A549 (cell line): Measurements from ENCODE around the gene CHTF8. TPM values are rescaled to one million over a fixed set of nuclear protein-coding genes. Genes with fewer than 3 reads are reported as not detected.
A peak's percentile ranks its signal among the peaks of the same experiment; 100 is the strongest.
"Not testable (repeated sequence)": the region's sequence is repeated elsewhere in the genome, so short reads cannot be mapped to it uniquely, and the experiment has no call there.

ENCODE experiments used
- ATAC-seq, 2 experiments: fragments of 200-7000 bp in 1 of 2; fragments of >200 bp in 1 of 2; cut with Nextera tagmentation in 1 of 2; cut with Tn5 transposase in 1 of 2; 3 replicates each; pipeline versions ENCODE4 v1.8.0 to v1.9.1; 2018 to 2020; ENCODE audit warnings: mild to moderate bottlenecking in 1 of 2, moderate library complexity in 1 of 2
- CTCF ChIA-PET: fragments of 300-600 bp; sonication (Branson Sonifier 250); formaldehyde crosslinking; extraction: SDS; loops from one replicate; lab custom pipeline; 2021; ENCODE audit warnings: antibody characterized with exemption, inconsistent platforms; lab: Yijun Ruan, JAX
- POLR2A ChIA-PET: fragments of 350-600 bp; formaldehyde crosslinking; extraction: SDS; loops from one replicate; lab custom pipeline; 2021; ENCODE audit warnings: antibody characterized with exemption, inconsistent platforms; lab: Yijun Ruan, JAX
- DNase-seq, 2 experiments: peaks; one replicate each; pipeline versions ENCODE4 v3.0.0 to v3.0.0-alpha.2; 2011 to 2016; ENCODE audit warnings: low read depth in 1 of 2, low spot score in 1 of 2
- FAIRE-seq: peaks from 2 replicates; lab custom pipeline; 2011; peaks lifted over from hg19 to GRCh38; lab: Jason Lieb, UNC
- H3K27ac ChIP-seq, 2 experiments: fragments of >200 bp; sonication (Bioruptor Twin); formaldehyde crosslinking; 3 replicates each; pipeline ENCODE4 v1.5.1; 2016 to 2017
- H3K4me1 ChIP-seq: fragments of >200 bp; sonication (Bioruptor Twin); formaldehyde crosslinking; 3 replicates; pipeline ENCODE4 v1.6.1; 2016
- H3K4me2 ChIP-seq: fragments of >200 bp; sonication (Bioruptor Twin); formaldehyde crosslinking; 3 replicates; pipeline ENCODE4 v1.6.1; 2016
- H3K4me3 ChIP-seq: fragments of >200 bp; sonication (Bioruptor Twin); formaldehyde crosslinking; 3 replicates; pipeline ENCODE4 v1.5.1; 2016
- H3K9me3 ChIP-seq: fragments of >200 bp; sonication (Bioruptor Twin); formaldehyde crosslinking; 3 replicates; pipeline ENCODE4 v1.6.1; 2016
- EHF ChIP-seq: fragments of 250-450 bp; sonication (Bioruptor Pico); IDR thresholded peaks from 2 replicates; pipeline ENCODE4 v1.5.0; 2020; ENCODE audit warnings: mild to moderate bottlenecking
- EHMT2 ChIP-seq: fragments of 200-600 bp; sonication (generic); IDR thresholded peaks from 2 replicates; pipeline ENCODE4 v1.6.1; 2016; ENCODE audit warnings: antibody characterized with exemption, low read depth, mild to moderate bottlenecking, moderate library complexity
- HOXA7 ChIP-seq: fragments of 250-450 bp; sonication (Bioruptor Pico); IDR thresholded peaks from 2 replicates; pipeline ENCODE4 v1.5.0; 2020; ENCODE audit warnings: mild to moderate bottlenecking, moderate library complexity
- HOXB13 ChIP-seq: fragments of 250-450 bp; sonication (Bioruptor Pico); IDR thresholded peaks from 2 replicates; pipeline ENCODE4 v1.5.0; 2020; ENCODE audit warnings: low read depth, mild to moderate bottlenecking, moderate library complexity
- JUN ChIP-seq, 2 experiments: fragments of >200 bp; sonication (Bioruptor Twin); formaldehyde crosslinking; IDR thresholded peaks; 2 replicates in 1 of 2; 3 replicates in 1 of 2; pipeline ENCODE4 v1.6.1; 2016 to 2017
- KDM1A ChIP-seq: fragments of 200-600 bp; sonication (generic); IDR thresholded peaks from 2 replicates; pipeline ENCODE4 v1.6.1; 2016; ENCODE audit warnings: low read depth, mild to moderate bottlenecking
- MAFK ChIP-seq: fragments of 450-650 bp; IDR thresholded peaks from 2 replicates; pipeline ENCODE4 v1.6.1; 2014; ENCODE audit not compliant: partially characterized antibody
- NPAS2 ChIP-seq: fragments of 250-450 bp; sonication (Bioruptor Pico); IDR thresholded peaks from 2 replicates; pipeline ENCODE4 v1.8.0; 2022; ENCODE audit warnings: mild to moderate bottlenecking, moderate library complexity, borderline replicate concordance
- RAD21 ChIP-seq, 2 experiments: fragments of >200 bp in 1 of 2; sonication (Bioruptor Twin) in 1 of 2; formaldehyde crosslinking in 1 of 2; IDR thresholded peaks in 1 of 2; conservative IDR thresholded peaks in 1 of 2; 2 replicates in 1 of 2; 3 replicates in 1 of 2; pipeline ENCODE4 v1.6.1; 2012 to 2018; ENCODE audit warnings: inconsistent platforms in 1 of 2
- SMC3 ChIP-seq: fragments of >200 bp; sonication (Bioruptor Twin); formaldehyde crosslinking; IDR thresholded peaks from 3 replicates; pipeline ENCODE4 v1.6.1; 2018; ENCODE audit warnings: inconsistent platforms
- ZNF302 ChIP-seq: fragments of 250-450 bp; sonication (Bioruptor Pico); IDR thresholded peaks from 2 replicates; pipeline ENCODE4 v1.9.0; 2021; ENCODE audit warnings: inconsistent platforms, mild to moderate bottlenecking, moderate library complexity
- WGBS: methylation state at CpG from one replicate; pipeline ENCODE4 v1.1.6; 2017; ENCODE audit errors: missing lambda C conversion rate; 5-methylcytosine and 5-hydroxymethylcytosine counted together
- polyA plus RNA-seq, 4 experiments: library from polyadenylated mRNA; depleted of rRNA in 3 of 4; stranded (reverse); fragments of >200 nt; fragmentation: RNase III in 1 of 4; extraction: RNeasy Plus Mini Kit Qiagen cat#74134 plus additional on column Dnase treatment in 1 of 4; gene quantifications; 2 replicates in 3 of 4; 3 replicates in 1 of 4; pipeline ENCODE4 v1.2.3, GENCODE V29; 2011 to 2017
- TF ChIP-seq, protein P1 (sequence below): fragments of 150-350 bp; IDR thresholded peaks from 2 replicates; pipeline ENCODE4 v1.6.1; 2014; ENCODE audit warnings: low read depth, mild to moderate bottlenecking, low read length
- TF ChIP-seq, protein P2 (sequence below): fragments of >200 bp; sonication (Bioruptor Twin); formaldehyde crosslinking; IDR thresholded peaks from 3 replicates; pipeline ENCODE4 v1.5.1; 2016

CHTF8 gene
- polyA plus RNA-seq, 2 of the 4 experiments (the other 2 are of a cell fraction): 78.7 to 81.6 TPM

DNA sequence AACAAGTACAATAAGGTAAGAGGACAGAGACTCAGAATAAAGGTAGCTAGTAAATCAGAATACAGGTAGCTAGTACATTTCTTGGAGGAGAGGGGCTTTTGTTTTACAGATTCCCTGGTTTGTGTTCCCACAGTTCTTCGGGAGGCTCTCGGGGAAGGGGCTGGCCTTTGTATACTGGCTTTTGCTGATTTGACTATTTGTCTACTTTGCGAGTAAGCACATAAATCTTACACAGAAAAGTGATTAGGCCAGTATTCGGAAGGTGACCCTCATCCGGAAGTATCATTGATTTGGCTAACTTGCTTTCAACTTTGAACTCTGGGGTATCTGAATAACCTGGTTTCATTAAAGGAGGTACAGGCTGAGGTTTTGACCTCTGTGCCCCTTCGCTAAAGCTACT is 33.2 kb upstream of the CHTF8 start:
- no peak overlapping the region for H3K4me2 ChIP-seq
- FAIRE-seq (no peak), DNase-seq (no peak), ATAC-seq (no peak)
- 91% methylated on average over 6 of the region's 6 CpGs for WGBS
- CTCF ChIA-PET: interaction anchor here (1.0 to 1.7 kb wide), 4 partner anchors 11 to 122 kb away, joined by 4 to 5 read pairs (median 5); no protein-coding TSS in a partner anchor
- no peaks in the 10 kb centered on the region for H3K9me3 ChIP-seq
- no peak overlapping the region for H3K27ac ChIP-seq
- peak; percentile 36 for TF ChIP-seq MAFK
- TF ChIP-seq JUN (IDR thresholded peaks at IDR 0.05): no peak
- no peaks in the 10 kb centered on the region for H3K4me1 ChIP-seq
- no peak overlapping the region for H3K4me3 ChIP-seq
- POLR2A ChIA-PET: no interaction called here

DNA sequence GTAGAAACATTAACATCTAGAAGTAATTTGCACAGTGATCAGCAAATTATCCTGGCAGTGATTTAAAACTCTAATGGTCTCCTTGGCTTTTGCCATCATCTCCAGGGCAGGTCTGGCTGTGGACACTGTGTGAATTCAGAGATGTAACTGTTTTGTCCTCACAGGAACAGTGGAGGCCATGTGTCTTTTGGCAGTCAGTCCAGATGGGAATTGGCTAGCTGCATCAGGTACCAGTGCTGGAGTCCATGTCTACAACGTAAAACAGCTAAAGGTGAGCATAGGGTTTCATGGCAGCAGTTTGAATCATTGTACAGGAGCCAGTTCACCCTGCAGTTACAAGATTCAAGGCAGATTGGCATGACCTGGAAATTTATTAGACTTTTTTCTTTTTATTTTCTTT is 27.8 kb upstream of the CHTF8 start:
- Histone ChIP-seq H3K27ac (no peak overlapping the region), H3K4me3 (no peak overlapping the region), H3K4me1 (no peaks in the 10 kb centered on the region), H3K4me2 (no peak overlapping the region), H3K9me3 (no peaks in the 10 kb centered on the region)
- ChIA-PET CTCF (interaction anchor here (1.0 to 2.6 kb wide), 5 partner anchors 10 to 257 kb away, joined by 3 to 14 read pairs (median 3); no protein-coding TSS in a partner anchor), POLR2A (no interaction called here)
- 92% methylated on average over 1 of the region's 1 CpG for WGBS
- TF ChIP-seq, protein P1, sequence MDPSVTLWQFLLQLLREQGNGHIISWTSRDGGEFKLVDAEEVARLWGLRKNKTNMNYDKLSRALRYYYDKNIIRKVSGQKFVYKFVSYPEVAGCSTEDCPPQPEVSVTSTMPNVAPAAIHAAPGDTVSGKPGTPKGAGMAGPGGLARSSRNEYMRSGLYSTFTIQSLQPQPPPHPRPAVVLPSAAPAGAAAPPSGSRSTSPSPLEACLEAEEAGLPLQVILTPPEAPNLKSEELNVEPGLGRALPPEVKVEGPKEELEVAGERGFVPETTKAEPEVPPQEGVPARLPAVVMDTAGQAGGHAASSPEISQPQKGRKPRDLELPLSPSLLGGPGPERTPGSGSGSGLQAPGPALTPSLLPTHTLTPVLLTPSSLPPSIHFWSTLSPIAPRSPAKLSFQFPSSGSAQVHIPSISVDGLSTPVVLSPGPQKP: no peak
- TF ChIP-seq HOXB13: no peak
- TF ChIP-seq NPAS2 (CRISPR knock-in tag): no peak
- FAIRE-seq (no peak), DNase-seq (no peak), ATAC-seq (no peak)

DNA sequence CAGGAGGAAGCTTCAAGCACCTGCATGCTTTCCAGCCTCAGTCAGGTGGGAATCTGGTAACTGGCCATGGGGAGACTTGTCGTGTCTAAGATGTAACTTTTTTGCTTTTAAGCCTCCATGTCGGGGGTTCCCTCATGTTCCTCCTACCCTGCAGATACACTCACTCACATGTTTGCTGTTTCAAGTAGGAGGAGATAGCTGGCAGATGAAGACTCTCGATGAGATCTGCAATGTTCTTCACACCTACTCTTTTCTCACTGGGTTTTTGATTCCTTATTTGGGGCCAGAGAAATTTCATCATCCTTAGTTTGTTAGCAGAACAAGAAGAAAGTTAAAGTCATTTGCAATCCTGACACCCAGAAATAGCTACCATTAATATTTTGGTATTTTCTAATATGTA is 24.8 kb upstream of the CHTF8 start:
- TF ChIP-seq EHF (CRISPR knock-in tag) (no peak), EHMT2 (no peak)
- no peaks in the 10 kb centered on the region for H3K4me1 ChIP-seq
- DNase-seq (no peak), ATAC-seq (no peak), FAIRE-seq (no peak)
- H3K4me2 ChIP-seq: no peak overlapping the region
- no peak overlapping the region for H3K4me3 ChIP-seq
- H3K27ac ChIP-seq: no peak overlapping the region
- no peaks in the 10 kb centered on the region for H3K9me3 ChIP-seq
- ChIA-PET POLR2A (interaction anchor here (0.6 kb wide), 1 partner anchor 109 kb away, joined by 4 read pairs; no protein-coding TSS in a partner anchor), CTCF (interaction anchor here (0.6 to 2.0 kb wide), 8 partner anchors 10 to 255 kb away, joined by 3 to 8 read pairs (median 4); no protein-coding TSS in a partner anchor)
- 89% methylated on average over 3 of the region's 3 CpGs for WGBS

DNA sequence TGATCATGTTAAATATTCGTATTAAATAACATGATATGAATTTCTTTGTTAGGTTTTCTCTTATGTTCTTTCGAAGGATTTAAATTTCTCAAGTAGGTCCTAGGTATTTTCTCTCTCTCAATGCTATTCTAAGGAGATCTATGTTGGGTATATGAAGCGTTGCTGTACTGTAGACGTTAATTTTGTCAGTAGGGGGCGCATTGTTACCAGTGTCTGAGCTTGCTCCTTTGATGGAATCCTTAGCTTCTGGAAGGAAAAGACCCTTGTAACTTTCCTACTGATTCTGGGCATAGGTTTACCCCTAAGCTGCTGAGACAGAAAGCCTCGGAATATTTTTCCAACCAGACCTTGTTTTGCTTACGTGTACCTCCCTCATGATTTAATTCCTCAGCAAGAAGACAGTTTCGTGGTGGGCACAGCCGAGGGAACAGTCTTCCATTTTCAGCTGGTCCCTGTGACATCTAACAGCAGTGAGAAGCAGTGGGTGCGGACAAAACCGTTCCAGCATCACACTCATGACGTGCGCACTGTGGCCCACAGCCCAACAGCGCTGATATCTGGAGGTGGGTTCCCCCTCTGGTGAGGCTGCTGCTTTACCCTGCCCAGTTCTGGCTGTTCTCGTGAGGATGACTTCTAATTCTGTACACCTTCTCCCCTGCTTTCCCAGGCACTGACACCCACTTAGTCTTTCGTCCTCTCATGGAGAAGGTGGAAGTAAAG is 17.9 kb upstream of the CHTF8 start:
- FAIRE-seq (peak; percentile 67), ATAC-seq (peak; percentile 89 to 97), DNase-seq (peak; percentile 76 to 77)
- Histone ChIP-seq H3K4me2 (no peak overlapping the region), H3K4me3 (no peak overlapping the region), H3K27ac (no peak overlapping the region), H3K9me3 (no peaks in the 10 kb centered on the region), H3K4me1 (no peaks in the 10 kb centered on the region)
- ChIA-PET POLR2A (interaction anchor here (0.5 to 1.3 kb wide), 4 partner anchors 67 to 180 kb away, joined by 3 to 5 read pairs (median 4); partner anchors contain the start of gene PDF), CTCF (interaction anchor here (0.6 to 7.5 kb wide), 53 partner anchors 8 to 787 kb away, joined by 3 to 133 read pairs (median 4); partner anchors contain the start of genes PDF and SNTB2)
- TF ChIP-seq ZNF302 (CRISPR knock-in tag) (no peak), RAD21 (conservative IDR thresholded peaks at IDR 0.05 in 1 of 2, IDR thresholded peaks at IDR 0.05 in 1 of 2) (peak; percentile 83 to 87), SMC3 (peak; percentile 60), HOXA7 (no peak), KDM1A (no peak)
- TF ChIP-seq, protein P2, sequence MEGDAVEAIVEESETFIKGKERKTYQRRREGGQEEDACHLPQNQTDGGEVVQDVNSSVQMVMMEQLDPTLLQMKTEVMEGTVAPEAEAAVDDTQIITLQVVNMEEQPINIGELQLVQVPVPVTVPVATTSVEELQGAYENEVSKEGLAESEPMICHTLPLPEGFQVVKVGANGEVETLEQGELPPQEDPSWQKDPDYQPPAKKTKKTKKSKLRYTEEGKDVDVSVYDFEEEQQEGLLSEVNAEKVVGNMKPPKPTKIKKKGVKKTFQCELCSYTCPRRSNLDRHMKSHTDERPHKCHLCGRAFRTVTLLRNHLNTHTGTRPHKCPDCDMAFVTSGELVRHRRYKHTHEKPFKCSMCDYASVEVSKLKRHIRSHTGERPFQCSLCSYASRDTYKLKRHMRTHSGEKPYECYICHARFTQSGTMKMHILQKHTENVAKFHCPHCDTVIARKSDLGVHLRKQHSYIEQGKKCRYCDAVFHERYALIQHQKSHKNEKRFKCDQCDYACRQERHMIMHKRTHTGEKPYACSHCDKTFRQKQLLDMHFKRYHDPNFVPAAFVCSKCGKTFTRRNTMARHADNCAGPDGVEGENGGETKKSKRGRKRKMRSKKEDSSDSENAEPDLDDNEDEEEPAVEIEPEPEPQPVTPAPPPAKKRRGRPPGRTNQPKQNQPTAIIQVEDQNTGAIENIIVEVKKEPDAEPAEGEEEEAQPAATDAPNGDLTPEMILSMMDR: peak; percentile 90
- 58% methylated on average over 16 of the region's 16 CpGs for WGBS

DNA sequence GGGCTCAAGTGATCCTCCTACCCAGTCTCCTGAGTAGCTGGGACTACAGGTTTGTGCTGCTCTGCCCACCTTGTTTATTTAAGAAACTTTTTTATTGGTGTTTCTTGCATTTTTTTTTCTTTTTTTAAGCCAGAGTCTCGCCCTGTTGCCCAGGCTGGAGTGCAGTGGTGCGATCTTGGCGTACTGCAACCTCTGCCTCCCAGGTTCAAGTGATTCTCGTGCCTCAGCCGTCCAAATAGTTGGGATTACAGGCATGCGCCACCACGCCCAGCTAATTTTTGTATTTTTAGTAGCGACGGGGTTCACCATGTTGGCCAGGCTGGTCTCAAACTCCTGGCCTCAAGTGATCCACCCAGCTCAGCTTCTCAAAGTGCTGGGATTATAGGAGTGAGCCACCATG is 17.2 kb upstream of the CHTF8 start:
- 86% methylated on average over 9 of the region's 9 CpGs for WGBS
- DNase-seq, H3K4me3 ChIP-seq, H3K4me1 ChIP-seq, H3K9me3 ChIP-seq, H3K27ac ChIP-seq, H3K4me2 ChIP-seq, ATAC-seq, FAIRE-seq: not testable (repeated sequence)
- ChIA-PET POLR2A (interaction anchor here (1.3 kb wide), 1 partner anchor 181 kb away, joined by 5 read pairs; the partner anchor contains the start of gene PDF), CTCF (interaction anchor here (0.9 to 7.5 kb wide), 30 partner anchors 9 to 305 kb away, joined by 3 to 133 read pairs (median 5); partner anchors contain the start of gene SNTB2)
